Gastrocnemius medialis (tissue), 4 donors: ENCODE measurements around the gene MAD1L1. TPM values are rescaled to one million over a fixed set of nuclear protein-coding genes. Genes with fewer than 3 reads are reported as not detected.

Source experiments
- ATAC-seq, 2 donors: fragments of 150-250 bp; one replicate each; pipeline ENCODE4 v1.9.1; 2016
- DNase-seq, 2 donors: peaks; one replicate each; pipeline ENCODE4 v3.0.0-alpha.2; 2019
- H3K27ac ChIP-seq, 4 donors: fragments of 200-600 bp; sonication (generic); 1 replicate in 1 of 4; 2 replicates in 3 of 4; pipeline ENCODE4 v1.5.1; 2016 to 2018; ENCODE audit warnings: mild to moderate bottlenecking in 2 of 4, moderate library complexity in 1 of 4
- H3K27me3 ChIP-seq, 3 donors: fragments of 200-600 bp; sonication (generic) in 2 of 3; 1 replicate in 1 of 3; 2 replicates in 2 of 3; pipeline versions ENCODE4 v1.5.1 to v1.6.0; 2016 to 2019; ENCODE audit warnings: mild to moderate bottlenecking in 1 of 3, moderate library complexity in 1 of 3
- H3K36me3 ChIP-seq, 2 donors: fragments of 200-600 bp; sonication (generic) in 1 of 2; one replicate each; pipeline ENCODE4 v1.5.1; 2017 to 2018
- H3K4me1 ChIP-seq, 2 donors: fragments of 200-600 bp; sonication (generic) in 1 of 2; one replicate each; pipeline ENCODE4 v1.5.1; 2016 to 2017; ENCODE audit warnings: mild to moderate bottlenecking in 2 of 2
- H3K4me3 ChIP-seq, 4 donors: fragments of 200-600 bp; sonication (generic) in 3 of 4; 1 replicate in 1 of 4; 2 replicates in 3 of 4; pipeline ENCODE4 v1.5.1; 2016 to 2019; ENCODE audit warnings: mild to moderate bottlenecking in 2 of 4
- H3K9me3 ChIP-seq, 3 donors: fragments of 200-600 bp; sonication (generic) in 2 of 3; 1 replicate in 1 of 3; 2 replicates in 2 of 3; pipeline ENCODE4 v1.5.1; 2016 to 2019
- POLR2A ChIP-seq, 2 donors: fragments of 450-650 bp; IDR thresholded peaks; one replicate each; pipeline ENCODE4 v1.6.1; 2017; ENCODE audit warnings: antibody characterized with exemption in 2 of 2, mild to moderate bottlenecking in 2 of 2, moderate library complexity in 2 of 2
- in situ Hi-C, 4 donors: fragments of 200-750 bp; cut with MboI; loops; one replicate each; pipeline versions ENCODE4 v1.15.0 to v1.8.0; 2017; ENCODE audit warnings: low sequenced_read_pairs in 4 of 4
- intact Hi-C: fragments of 100-400 bp; cut with DNase I; formaldehyde crosslinking; loops from one replicate; pipeline ENCODE4 v1.15.1; 2023; ENCODE audit warnings: low total_unique reads
- total RNA-seq, 4 donors: library from RNA; depleted of rRNA; stranded (reverse); fragments of >200 nt; gene quantifications; one replicate each; pipeline versions ENCODE4 v1.1.0 to v1.2.3, GENCODE V29; 2016
- TF ChIP-seq, protein P1 (sequence below), 5 experiments: fragments of 450-650 bp in 3 of 5; fragments of 200-600 bp in 2 of 5; sonication (generic) in 2 of 5; IDR thresholded peaks in 4 of 5; conservative IDR thresholded peaks in 1 of 5; 1 replicate in 4 of 5; 2 replicates in 1 of 5; pipeline ENCODE4 v1.5.1; 2016 to 2019; ENCODE audit warnings: antibody characterized with exemption in 5 of 5, mild to moderate bottlenecking in 3 of 5, moderate library complexity in 3 of 5

MAD1L1 gene
- total RNA-seq, 4 donors from 2014 or later, result 19.7 to 32.4 (median 22.7) TPM

DNA sequence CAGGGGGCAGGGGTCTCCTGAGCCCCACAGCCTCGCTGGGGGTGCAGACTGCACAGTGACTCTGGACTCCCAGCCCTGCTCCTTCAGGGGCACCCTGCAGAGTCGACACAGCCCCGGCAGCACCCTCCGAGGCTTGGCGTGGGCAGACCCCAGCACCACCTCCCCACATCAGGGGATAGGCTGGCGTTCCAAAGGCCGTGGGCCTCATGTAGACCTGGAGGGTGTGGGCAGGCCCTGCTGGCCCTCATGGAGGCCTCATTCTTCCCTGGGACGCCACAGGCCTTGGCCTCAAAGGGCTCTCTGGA is 296.8 kb downstream of the MAD1L1 start:
- no peaks in the 10 kb centered on the region for H3K36me3 ChIP-seq
- H3K27me3 ChIP-seq, result no peaks in the 10 kb centered on the region
- intact Hi-C loops, result no loop called here
- no peak for ATAC-seq
- TF ChIP-seq, protein P1, sequence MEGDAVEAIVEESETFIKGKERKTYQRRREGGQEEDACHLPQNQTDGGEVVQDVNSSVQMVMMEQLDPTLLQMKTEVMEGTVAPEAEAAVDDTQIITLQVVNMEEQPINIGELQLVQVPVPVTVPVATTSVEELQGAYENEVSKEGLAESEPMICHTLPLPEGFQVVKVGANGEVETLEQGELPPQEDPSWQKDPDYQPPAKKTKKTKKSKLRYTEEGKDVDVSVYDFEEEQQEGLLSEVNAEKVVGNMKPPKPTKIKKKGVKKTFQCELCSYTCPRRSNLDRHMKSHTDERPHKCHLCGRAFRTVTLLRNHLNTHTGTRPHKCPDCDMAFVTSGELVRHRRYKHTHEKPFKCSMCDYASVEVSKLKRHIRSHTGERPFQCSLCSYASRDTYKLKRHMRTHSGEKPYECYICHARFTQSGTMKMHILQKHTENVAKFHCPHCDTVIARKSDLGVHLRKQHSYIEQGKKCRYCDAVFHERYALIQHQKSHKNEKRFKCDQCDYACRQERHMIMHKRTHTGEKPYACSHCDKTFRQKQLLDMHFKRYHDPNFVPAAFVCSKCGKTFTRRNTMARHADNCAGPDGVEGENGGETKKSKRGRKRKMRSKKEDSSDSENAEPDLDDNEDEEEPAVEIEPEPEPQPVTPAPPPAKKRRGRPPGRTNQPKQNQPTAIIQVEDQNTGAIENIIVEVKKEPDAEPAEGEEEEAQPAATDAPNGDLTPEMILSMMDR (IDR thresholded peaks at IDR 0.05 in 4 of 5, conservative IDR thresholded peaks at IDR 0.05 in 1 of 5), result no peak
- in situ Hi-C loops, result no loop called here
- no peaks in the 10 kb centered on the region for H3K4me1 ChIP-seq
- no peak overlapping the region for H3K4me3 ChIP-seq
- H3K9me3 ChIP-seq, result no peaks in the 10 kb centered on the region
- DNase-seq, result no peak
- H3K27ac ChIP-seq, result no peak overlapping the region

GRCh38 chr7:1935176-1936005 is 297.4 kb downstream of the MAD1L1 start:
- in situ Hi-C loops (no loop called here), intact Hi-C loops (no loop called here)
- H3K27me3 ChIP-seq, result no peaks in the 10 kb centered on the region
- DNase-seq (no peak), ATAC-seq (no peak)
- TF ChIP-seq, protein P1 (IDR thresholded peaks at IDR 0.05 in 4 of 5, conservative IDR thresholded peaks at IDR 0.05 in 1 of 5), result no peak
- no peak for TF ChIP-seq POLR2A (IDR thresholded peaks at IDR 0.05)
- H3K4me1 ChIP-seq, result no peaks in the 10 kb centered on the region
- H3K4me3 ChIP-seq, result no peak overlapping the region
- no peaks in the 10 kb centered on the region for H3K9me3 ChIP-seq
- H3K27ac ChIP-seq, result no peak overlapping the region
- no peaks in the 10 kb centered on the region for H3K36me3 ChIP-seq

- H3K9me3 ChIP-seq, result no peaks in the 10 kb centered on the region
- no peak for DNase-seq
- TF ChIP-seq, protein P1 (IDR thresholded peaks at IDR 0.05 in 4 of 5, conservative IDR thresholded peaks at IDR 0.05 in 1 of 5), result no peak
- TF ChIP-seq POLR2A (IDR thresholded peaks at IDR 0.05), result no peak
These were observed 298.0 kb downstream of the MAD1L1 start for GRCh38 chr7:1934756-1935155.

DNA sequence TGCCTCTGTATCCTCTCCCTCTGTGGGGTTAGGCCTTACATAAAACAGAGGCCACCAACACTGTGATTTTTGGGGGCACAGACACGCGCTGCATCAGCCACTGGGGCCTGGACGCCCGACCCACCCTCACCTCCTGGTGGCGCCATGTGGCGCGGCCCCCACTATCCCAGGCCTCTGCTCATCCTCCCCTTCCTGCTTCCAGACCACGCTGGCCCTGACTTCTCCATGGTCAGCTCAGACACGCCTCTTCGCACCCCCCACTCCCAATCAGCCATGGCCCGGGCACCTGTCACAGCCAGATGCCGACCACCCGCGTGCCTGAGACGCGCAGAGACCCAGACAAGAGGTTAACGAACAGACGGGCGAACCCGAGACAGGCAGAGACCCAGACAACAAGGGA is 298.7 kb downstream of the MAD1L1 start:
- Histone ChIP-seq H3K36me3 (no peaks in the 10 kb centered on the region), H3K27me3 (no peaks in the 10 kb centered on the region), H3K4me1 (no peaks in the 10 kb centered on the region), H3K4me3 (no peak overlapping the region), H3K9me3 (no peaks in the 10 kb centered on the region), H3K27ac (no peak overlapping the region)
- DNase-seq (no peak), ATAC-seq (no peak)
- TF ChIP-seq POLR2A (IDR thresholded peaks at IDR 0.05), result no peak
- TF ChIP-seq, protein P1 (IDR thresholded peaks at IDR 0.05 in 4 of 5, conservative IDR thresholded peaks at IDR 0.05 in 1 of 5), result no peak
- intact Hi-C loops (no loop called here), in situ Hi-C loops (no loop called here)

More at GRCh38 chr7:1934756-1935155, 298.0 kb downstream of the MAD1L1 start:
- in situ Hi-C loops (no loop called here), intact Hi-C loops (no loop called here)
- Histone ChIP-seq H3K4me3 (no peak overlapping the region), H3K27ac (no peak overlapping the region), H3K27me3 (no peaks in the 10 kb centered on the region), H3K4me1 (no peaks in the 10 kb centered on the region), H3K36me3 (no peaks in the 10 kb centered on the region)
- no peak for ATAC-seq
